CD4-positive, alpha-beta T cell treated with Interferon alpha-2 for 1 hour (primary cell): Measurements from ENCODE around the gene ARVCF.
"Not testable (repeated sequence)": the region's sequence is repeated elsewhere in the genome, so short reads cannot be mapped to it uniquely, and the experiment has no call there.

Experiments
- DNase-seq, 2 donors: peaks; one replicate each; pipeline ENCODE4 v3.0.0-alpha.2; 2020 to 2022

The ARVCF gene

DNA sequence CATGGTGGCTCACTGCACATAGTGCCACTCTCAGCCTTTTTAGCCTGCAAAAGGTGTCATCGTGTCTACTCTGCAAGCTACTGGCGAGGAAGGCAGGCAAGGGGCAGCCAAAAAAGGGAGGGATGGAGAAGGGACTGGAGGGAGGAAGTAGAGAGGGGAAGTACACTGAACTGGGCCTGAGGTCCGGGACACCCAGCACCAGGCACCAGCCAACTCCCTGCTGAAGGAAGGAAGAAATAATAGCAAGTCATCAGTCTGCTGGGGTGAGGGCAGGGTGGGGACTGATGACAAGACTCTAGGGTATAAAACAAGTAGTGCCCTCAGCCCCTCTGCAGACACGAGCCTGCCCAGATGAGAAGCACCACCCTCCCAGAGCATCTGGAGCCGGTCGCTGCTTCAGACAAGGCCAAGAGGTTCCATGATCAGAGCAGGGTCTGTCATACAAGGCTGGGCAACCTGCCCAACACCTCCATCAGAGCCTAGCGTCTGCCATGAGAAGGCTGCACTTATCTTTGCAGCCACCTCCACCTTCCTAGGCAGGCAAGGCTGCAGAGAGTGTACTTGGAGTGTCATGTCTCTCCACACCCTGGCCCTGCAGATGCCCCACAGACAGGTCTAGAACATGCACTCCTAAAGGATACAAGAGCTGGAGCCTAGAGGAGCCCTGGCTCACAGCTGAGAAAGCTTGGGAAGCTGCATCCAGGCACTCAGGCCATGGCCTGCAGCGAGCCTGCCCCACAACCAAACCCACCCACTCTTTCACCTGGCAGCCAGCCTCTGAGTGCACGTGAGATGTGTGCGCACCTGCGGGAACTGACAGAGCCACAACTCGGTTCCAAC, 84.0 kb downstream of the ARVCF start:
- no peak for DNase-seq

- DNase-seq = no peak
Observed at GRCh38 chr22:19931514-19931913, 85.1 kb downstream of the ARVCF start.

- DNase-seq = no peak
Observed at GRCh38 chr22:19930551-19931486, 85.8 kb downstream of the ARVCF start.

DNA sequence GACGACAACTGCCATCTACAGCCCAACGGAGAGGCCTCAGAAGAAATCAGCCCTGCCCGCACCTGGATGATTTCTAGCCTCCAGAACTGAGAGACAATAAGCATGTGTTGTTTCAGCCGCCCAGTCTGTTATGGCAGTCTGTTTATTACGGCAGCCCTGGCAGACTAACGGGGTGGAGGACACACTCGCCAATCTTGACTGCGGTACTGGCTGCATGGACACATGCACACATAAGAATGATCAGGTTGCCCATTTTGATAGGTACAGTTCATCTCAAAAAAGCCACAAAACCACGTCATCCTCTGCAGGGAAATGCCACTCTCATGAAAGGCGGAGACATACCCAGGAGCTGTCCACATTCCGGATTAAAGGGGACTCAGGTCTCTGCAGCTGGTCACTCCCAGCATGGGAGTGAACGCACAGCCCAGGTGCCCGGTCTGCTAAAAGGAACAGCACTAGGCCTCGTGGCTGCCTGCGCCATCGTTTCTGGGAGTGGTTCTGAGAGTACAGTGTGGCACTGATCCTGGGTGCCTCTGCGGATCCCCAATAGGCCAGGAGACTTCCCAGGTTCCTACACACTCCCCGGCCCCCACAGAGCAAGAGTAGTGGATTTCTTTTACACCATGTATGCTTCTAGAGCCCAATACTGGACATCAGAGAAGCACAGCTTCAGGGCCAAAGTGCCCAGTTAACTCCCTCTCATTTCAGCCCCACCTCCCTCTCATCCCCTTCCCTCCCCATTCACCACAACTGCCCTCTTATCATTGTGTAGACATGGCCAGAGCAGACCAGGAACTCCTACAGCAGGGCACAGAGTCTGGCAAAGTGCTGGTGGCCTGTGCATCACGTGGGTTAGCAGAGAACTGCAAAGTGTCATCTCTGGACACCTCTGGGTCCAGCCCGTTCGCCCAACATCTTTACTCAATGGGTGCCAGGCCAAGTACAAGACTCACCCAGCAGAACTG, 86.8 kb downstream of the ARVCF start:
- DNase-seq = no peak

- no peak for DNase-seq
Observed at GRCh38 chr22:19928207-19928606, 88.4 kb downstream of the ARVCF start.

GRCh38 chr22:19927696-19928095, 88.9 kb downstream of the ARVCF start:
- DNase-seq = no peak

DNA sequence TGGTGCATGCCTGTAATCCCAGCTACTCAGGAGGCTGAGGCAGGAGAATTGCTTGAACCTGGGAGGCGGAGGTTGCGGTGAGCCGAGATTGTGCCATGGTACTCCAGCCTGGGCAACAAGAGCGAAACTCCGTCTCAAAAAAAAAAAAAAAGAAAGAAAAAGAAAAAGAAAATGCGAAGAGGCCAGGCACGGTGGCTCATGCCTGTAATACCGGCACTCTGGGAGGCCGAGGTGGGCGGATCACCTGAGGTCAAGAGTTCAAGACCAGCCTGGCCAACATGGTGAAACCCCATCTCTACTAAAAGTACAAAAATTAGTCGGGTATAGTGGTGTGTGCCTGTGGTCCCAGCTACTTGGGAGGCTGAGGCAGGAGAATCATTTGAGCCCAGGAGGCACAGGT, 90.6 kb downstream of the ARVCF start:
- not testable (repeated sequence) for DNase-seq

GRCh38 chr22:19923914-19924513, 92.6 kb downstream of the ARVCF start:
- no peak for DNase-seq

DNA sequence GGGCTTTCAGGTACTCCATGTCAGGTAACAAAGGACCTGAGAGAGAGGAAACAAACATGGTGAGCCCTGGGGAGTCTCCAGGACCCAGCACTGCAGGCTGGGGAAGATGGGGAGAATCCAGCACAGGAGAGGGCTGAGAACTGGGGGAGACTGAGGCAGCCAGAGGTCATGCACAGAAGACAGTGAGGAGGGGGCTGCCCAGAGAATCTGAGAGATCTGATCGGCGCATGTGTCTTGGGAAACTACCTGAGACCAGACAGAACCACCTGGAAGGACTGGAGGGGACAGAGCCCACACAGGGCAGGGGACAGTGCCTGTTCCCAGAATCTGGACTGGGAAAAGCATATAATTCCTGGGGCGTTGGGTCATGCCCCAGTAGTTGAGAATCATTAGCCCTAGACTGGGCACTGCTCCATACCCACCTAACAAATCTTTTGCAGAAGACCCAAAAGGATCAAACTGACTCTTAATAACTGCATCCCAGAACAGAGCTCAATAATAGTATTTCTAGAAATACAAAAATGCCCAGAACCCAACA, 95.0 kb downstream of the ARVCF start:
- no peak for DNase-seq
